A673 (cell line): ENCODE results near the gene TBC1D24. TPM values are rescaled to one million over a fixed set of nuclear protein-coding genes. Genes with fewer than 3 reads are reported as not detected.

Source experiments
- BruUV-seq: library from RNA; stranded (reverse); fragments of 400-500 nt; replicated peaks from 2 replicates; lab custom pipeline; 2021; lab: Mats Ljungman, UMichigan
- CTCF ChIA-PET: fragments of 300-600 bp; sonication (Branson Sonifier 250); formaldehyde crosslinking; loops from one replicate; lab custom pipeline; 2022; ENCODE audit warnings: antibody characterized with exemption; lab: Charles Lee
- POLR2A ChIA-PET: fragments of 300-600 bp; sonication (Branson Sonifier 250); formaldehyde crosslinking; loops from one replicate; lab custom pipeline; 2022; ENCODE audit warnings: antibody characterized with exemption; ENCODE audit not compliant: low non-redundant PET; lab: Charles Lee
- DNase-seq: peaks from one replicate; pipeline ENCODE4 v3.0.0-alpha.2; 2015; ENCODE audit warnings: low spot score
- H3K27ac ChIP-seq: fragments of 200-600 bp; sonication (generic); 2 replicates; pipeline ENCODE4 v1.5.1; 2016; ENCODE audit warnings: mixed run types, low read depth, mild to moderate bottlenecking, mixed read lengths, antibody characterized with exemption, low read length; ENCODE audit not compliant: poor library complexity, severe bottlenecking
- H3K27me3 ChIP-seq: fragments of 200-600 bp; sonication (generic); replicated peaks from 2 replicates; pipeline ENCODE4 v1.6.1; 2017; ENCODE audit warnings: mixed run types, low read depth, mild to moderate bottlenecking, mixed read lengths, antibody characterized with exemption, low read length; ENCODE audit not compliant: insufficient read depth, poor library complexity
- H3K36me3 ChIP-seq: fragments of 200-600 bp; sonication (generic); 2 replicates; pipeline ENCODE4 v1.6.1; 2016; ENCODE audit warnings: mixed run types, mild to moderate bottlenecking, mixed read lengths, antibody characterized with exemption, low read length; ENCODE audit not compliant: insufficient read depth, poor library complexity, severe bottlenecking
- H3K4me1 ChIP-seq: fragments of 200-600 bp; sonication (generic); 2 replicates; pipeline ENCODE4 v1.6.1; 2017; ENCODE audit warnings: mixed run types, mild to moderate bottlenecking, mixed read lengths, antibody characterized with exemption, low read length; ENCODE audit not compliant: insufficient read depth, poor library complexity, severe bottlenecking
- H3K4me3 ChIP-seq: fragments of 200-600 bp; sonication (generic); 2 replicates; pipeline ENCODE4 v1.5.1; 2016; ENCODE audit warnings: low read depth, mixed run types, mild to moderate bottlenecking, mixed read lengths, low read length; ENCODE audit not compliant: poor library complexity, severe bottlenecking
- H3K9me3 ChIP-seq: fragments of 200-600 bp; sonication (generic); 2 replicates; pipeline ENCODE4 v1.6.1; 2016; ENCODE audit warnings: mixed run types, low read depth, mild to moderate bottlenecking, mixed read lengths, antibody characterized with exemption, low read length; ENCODE audit not compliant: poor library complexity, severe bottlenecking
- CTCF ChIP-seq: fragments of 300-800, 200-600 bp; sonication (generic); conservative IDR thresholded peaks from 2 replicates; pipeline ENCODE4 v1.5.1; 2017; ENCODE audit warnings: low read depth, mild to moderate bottlenecking, antibody characterized with exemption, low read length, moderate library complexity, mixed read lengths
- EZH2 ChIP-seq: fragments of 200-600 bp; sonication (generic); IDR thresholded peaks from 2 replicates; pipeline ENCODE4 v1.6.1; 2017; ENCODE audit warnings: borderline replicate concordance, low read depth, mild to moderate bottlenecking, mixed read lengths, antibody characterized with exemption, low read length; ENCODE audit not compliant: poor library complexity, severe bottlenecking
- intact Hi-C: fragments of 100-400 bp; cut with micrococcal nuclease; formaldehyde crosslinking; loops from one replicate; pipeline ENCODE4 v1.10.0; 2022; ENCODE audit not compliant: unreplicated experiment
- total RNA-seq: library from RNA; stranded (reverse); gene quantifications from 2 replicates; pipeline ENCODE4 v1.2.3, GENCODE V29; 2021

TBC1D24 gene
- total RNA-seq, 1 experiment from 2014 or later, result 24.2 TPM

GRCh38 chr16:2452650-2453049 lies 22.3 kb upstream of the TBC1D24 start:
- H3K4me3 ChIP-seq, result no peak overlapping the region
- peaks cover 97% of the 10 kb centered on the region for H3K36me3 ChIP-seq
- CTCF ChIA-PET, result no interaction called here
- H3K27ac ChIP-seq, result no peak overlapping the region
- H3K27me3 ChIP-seq, result no peaks in the 10 kb centered on the region
- intact Hi-C loops, result no loop called here
- no peak for DNase-seq
- no TSS peak for BruUV-seq
- TF ChIP-seq CTCF, result no peak
- TF ChIP-seq EZH2, result no peak
- H3K4me1 ChIP-seq, result no peaks in the 10 kb centered on the region
- H3K9me3 ChIP-seq, result no peaks in the 10 kb centered on the region
- POLR2A ChIA-PET, result no interaction called here

- Histone ChIP-seq H3K27ac (no peak overlapping the region), H3K9me3 (no peaks in the 10 kb centered on the region), H3K4me3 (no peak overlapping the region), H3K36me3 (peaks cover 77% of the 10 kb centered on the region), H3K4me1 (peaks cover 6% of the 10 kb centered on the region), H3K27me3 (no peaks in the 10 kb centered on the region)
- ChIA-PET POLR2A (no interaction called here), CTCF (no interaction called here)
- intact Hi-C loops, result no loop called here
- TF ChIP-seq CTCF, result no peak
- TF ChIP-seq EZH2, result no peak
- DNase-seq, result no peak
- no TSS peak for BruUV-seq
These were observed 19.7 kb upstream of the TBC1D24 start for GRCh38 chr16:2455081-2455845.

GRCh38 chr16:2456551-2457153 lies 18.3 kb upstream of the TBC1D24 start:
- intact Hi-C loops, result no loop called here
- H3K27ac ChIP-seq, result no peak overlapping the region
- H3K4me3 ChIP-seq, result no peak overlapping the region
- H3K9me3 ChIP-seq, result no peaks in the 10 kb centered on the region
- peaks cover 14% of the 10 kb centered on the region for H3K4me1 ChIP-seq
- POLR2A ChIA-PET, result no interaction called here
- TF ChIP-seq EZH2, result no peak
- TF ChIP-seq CTCF, result no peak
- H3K36me3 ChIP-seq, result peaks cover 69% of the 10 kb centered on the region
- no peak for DNase-seq
- no peaks in the 10 kb centered on the region for H3K27me3 ChIP-seq
- CTCF ChIA-PET, result no interaction called here
- no TSS peak for BruUV-seq
